Astrocyte (in vitro differentiated cells and primary cell): Measurements from ENCODE around the gene KNDC1.

ENCODE experiments used
- CTCF ChIP-seq: IDR thresholded peaks from 2 replicates; pipeline ENCODE4 v1.5.1; 2011; ENCODE audit warnings: low read depth, mild to moderate bottlenecking, inconsistent platforms, low read length, moderate library complexity; ENCODE audit not compliant: insufficient read depth
- EZH2 ChIP-seq: IDR thresholded peaks from 2 replicates; pipeline ENCODE4 v1.6.1; 2012; ENCODE audit warnings: mild to moderate bottlenecking, low read length, inconsistent platforms; ENCODE audit not compliant: insufficient read depth

- TF ChIP-seq CTCF = no peak
- no peak for TF ChIP-seq EZH2
Measured at GRCh38 chr10:133122171-133122935, 37.7 kb upstream of the KNDC1 start.
